HG03108 (cell line): Measurements from ENCODE around the gene MAST3.

ENCODE experiments used
- ATAC-seq: cut with Tn5 transposase; IDR thresholded peaks from one replicate; pipeline ENCODE4 v1.9.1; 2021; ENCODE audit warnings: moderate library complexity; ENCODE audit not compliant: unreplicated experiment

MAST3 gene

GRCh38 chr19:18135712-18136584 lies 38.4 kb downstream of the MAST3 start:
- no peak for ATAC-seq

- ATAC-seq: no peak
Observed at GRCh38 chr19:18137242-18137641, 39.7 kb downstream of the MAST3 start.

GRCh38 chr19:18137657-18138339 lies 40.2 kb downstream of the MAST3 start:
- no peak for ATAC-seq

DNA sequence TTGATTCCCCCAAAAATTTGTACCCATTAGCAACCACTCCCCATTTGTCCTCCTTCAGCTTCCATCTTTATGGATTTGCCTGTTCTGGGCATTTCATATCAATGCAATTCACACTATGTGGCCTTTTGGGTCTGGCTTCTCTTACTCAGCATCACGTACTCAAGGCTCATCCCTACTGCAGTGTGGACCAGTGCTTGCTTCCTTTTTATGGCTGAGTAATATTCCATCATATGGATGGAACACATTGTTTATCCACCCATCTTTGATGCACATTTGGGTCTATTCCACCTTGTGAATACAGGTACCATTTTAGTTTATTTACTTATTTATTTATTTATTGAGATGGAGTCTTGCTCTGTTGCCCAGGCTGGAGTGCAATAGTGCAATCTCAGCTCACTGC lies 42.9 kb downstream of the MAST3 start:
- no peak for ATAC-seq

GRCh38 chr19:18141031-18141430 lies 43.5 kb downstream of the MAST3 start:
- ATAC-seq: no peak

DNA sequence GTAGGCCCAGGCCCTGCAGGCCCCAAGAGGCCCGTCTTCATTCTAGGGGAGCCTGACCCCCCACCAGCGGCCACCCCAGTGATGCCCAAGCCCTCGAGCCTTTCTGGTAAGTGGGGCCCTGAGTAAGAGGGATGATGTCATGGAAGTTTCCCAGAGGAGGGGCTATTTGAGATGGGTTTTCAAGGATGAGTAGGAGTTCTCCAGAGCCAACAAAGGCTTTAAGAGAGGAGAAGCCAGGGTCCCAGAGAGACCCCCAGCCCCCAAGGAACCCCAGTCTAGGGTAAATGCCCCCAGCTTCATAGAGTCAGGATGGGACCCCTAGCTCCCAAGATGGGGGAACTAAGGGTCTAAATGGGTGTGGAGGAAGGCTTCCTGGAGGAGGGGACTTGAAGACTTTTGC lies 46.3 kb downstream of the MAST3 start:
- no peak for ATAC-seq

- no peak for ATAC-seq
Observed at GRCh38 chr19:18144361-18144760, 46.8 kb downstream of the MAST3 start.

GRCh38 chr19:18144906-18145305 lies 47.3 kb downstream of the MAST3 start:
- no peak for ATAC-seq

DNA sequence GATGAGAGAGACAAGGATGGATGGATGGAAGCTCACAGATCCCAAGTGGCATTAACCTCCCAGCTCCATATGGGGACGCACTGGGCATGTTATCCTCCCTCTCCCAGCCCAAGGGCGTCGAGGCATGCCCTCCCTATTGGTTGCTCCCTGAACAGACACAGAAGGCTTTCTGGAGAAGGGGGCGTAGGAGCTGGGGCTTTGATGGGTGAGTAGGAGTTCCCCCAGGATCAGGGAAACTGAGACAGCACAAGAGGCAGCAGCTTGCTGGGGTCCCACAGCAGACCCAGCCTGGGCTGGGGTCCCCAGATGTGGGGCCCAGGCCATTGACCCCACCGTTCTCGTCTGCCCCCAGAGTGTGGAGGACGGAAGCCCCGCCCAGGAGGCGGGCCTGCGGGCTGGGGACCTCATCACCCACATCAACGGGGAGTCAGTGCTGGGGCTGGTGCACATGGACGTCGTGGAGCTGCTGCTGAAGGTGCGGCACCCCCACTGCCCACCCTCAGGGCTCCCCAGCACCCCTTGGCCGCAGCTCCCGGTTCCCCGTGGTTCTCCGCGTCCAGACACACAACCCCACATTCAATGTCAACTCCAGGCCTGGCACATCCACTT lies 47.9 kb downstream of the MAST3 start:
- ATAC-seq: no peak

DNA sequence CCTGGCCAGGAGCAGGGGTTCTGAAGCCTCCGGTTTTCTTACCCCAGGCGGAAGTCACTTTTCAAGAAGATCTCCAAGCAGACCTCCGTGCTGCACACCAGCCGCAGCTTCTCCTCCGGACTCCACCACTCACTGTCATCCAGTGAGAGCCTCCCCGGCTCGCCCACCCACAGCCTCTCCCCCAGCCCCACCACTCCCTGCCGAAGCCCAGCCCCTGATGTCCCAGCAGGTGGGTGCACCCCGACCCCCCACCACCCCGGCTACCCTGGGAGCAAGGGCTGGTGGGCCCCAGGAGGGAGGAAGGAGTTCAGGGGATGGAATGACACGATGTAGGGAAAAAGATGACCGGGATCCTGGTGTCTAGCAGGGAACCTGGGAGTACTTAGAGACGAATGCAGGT lies 49.8 kb downstream of the MAST3 start:
- no peak for ATAC-seq

DNA sequence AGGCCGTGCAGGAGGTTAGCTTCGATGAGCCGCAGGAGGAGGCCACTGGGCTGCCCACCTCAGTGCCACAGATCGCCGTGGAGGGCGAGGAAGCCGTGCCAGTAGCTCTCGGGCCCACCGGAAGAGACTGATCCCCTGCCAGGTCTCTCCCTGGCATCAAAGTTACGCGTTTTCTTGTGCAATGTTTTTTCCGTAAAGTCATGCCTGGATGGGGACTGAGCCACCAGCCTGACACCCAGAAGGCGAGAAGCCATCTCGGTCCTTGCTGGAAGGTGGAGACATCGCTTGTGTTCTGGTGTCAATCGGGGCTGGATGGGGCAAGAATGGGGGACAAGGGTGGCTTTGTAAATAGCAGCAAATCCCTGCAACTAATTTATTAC lies 52.0 kb downstream of the MAST3 start:
- no peak for ATAC-seq

DNA sequence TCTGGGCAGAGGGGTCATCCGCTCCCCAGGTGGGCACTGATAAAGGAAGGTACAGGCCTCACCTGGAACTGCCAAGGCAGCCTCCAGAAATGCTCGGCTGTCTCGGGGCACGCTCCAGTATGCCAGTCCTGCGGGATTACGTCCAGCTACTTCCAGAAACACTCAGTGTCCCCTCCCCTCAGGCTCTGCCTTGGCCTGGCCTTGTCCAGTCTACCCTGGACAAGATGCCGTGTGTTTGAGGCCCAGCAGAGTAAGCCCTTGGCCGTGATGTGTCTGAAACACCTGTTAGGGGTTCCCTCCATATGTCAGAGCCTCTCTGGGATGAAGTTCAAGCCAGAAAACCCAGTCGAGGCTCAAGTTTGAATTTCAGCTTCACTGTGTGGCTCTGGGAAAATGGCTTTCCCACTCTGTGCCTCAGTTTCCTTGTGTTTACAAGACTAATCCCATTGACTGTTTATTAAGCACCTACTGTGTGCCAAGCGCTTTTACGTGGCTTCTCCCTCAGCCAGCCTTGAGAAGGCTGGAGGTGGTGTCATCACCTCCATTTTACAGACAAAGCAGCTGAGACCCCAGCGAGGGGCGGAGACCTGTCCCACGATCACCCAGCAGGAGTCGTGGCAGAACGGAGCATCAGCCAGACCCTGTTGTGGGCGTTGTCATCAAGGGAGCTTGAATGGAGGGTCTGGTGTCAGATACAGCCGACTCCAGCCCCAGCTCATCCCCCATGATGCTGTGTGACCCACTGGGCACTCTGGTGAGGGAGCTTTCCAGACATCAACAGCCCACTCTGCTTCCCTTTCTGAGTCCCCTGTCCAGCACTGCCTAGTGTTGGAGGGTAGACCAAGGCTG lies 53.4 kb downstream of the MAST3 start:
- no peak for ATAC-seq

GRCh38 chr19:18152442-18152816 lies 54.9 kb downstream of the MAST3 start:
- peak; percentile 65 for ATAC-seq

DNA sequence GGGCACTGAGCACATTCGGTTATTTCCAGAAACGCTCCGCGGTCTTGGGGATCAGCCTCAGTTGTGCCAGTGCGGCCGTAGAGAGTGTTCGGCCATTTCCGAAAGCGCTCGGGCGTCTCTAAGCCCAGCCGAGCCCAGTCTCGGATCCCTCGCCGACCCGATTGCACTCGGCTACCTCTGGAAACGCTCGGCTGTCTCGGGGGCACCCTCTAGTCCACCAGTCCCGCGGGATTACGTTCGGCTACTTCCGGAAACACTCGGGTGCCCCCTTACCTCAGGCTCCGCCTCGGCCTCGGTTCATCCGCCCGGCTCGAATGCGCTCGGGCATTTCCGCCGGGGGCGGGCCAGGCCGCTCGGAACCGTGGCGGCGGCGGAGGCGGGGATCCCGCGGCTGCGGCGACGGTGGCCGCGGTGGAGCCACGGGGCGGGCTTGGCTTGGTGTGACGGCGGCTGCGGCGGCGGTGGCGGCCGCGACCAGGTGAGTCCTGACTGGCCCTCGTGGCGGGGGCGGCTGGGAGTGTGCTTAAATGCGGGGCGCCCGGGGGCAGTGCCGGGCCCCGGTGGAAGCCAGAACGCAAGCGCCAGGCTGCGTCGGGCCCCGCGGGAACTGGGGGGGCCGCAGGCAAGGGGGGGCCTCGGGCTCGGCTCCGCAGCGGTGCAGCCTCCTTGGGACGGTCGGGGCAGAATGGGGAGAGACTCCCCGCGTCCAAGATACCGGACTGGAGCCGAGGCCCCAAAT lies 55.4 kb downstream of the MAST3 start, which contains the start of gene PIK3R2:
Gene PIK3R2, plus strand, starts transcription at position 347 of the 739 bp plus-strand sequence. CDS start 2,717 bp downstream, outside the sequence.
- peak; percentile 66 for ATAC-seq

DNA sequence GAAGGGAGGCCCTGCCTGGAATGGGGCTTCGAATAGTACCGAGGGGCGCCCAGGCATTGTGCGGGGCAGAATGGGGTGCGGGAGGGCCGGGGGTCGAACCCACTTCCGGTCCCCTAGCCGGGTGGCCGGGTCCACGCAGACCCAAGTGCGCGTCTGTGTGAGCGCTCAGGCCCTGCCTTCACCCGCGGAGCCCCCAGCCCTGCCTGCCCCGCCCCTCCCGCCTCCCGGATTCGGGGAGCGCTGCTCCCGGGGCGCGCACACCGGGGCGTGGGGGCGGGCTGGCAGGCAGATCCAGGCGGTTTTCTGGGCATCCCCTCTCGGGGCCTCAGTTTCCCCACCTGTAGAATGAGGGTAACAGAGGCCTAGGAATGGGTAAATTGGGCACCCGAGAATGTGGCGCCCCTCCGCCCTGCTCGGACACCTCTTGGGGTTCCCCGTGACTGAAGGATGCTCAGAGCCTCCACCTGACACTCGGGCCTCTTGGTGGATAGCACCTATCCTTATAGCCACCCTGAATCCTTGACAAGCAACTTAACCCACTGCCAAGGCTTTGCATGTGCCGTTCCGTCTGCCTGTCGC lies 56.1 kb downstream of the MAST3 start:
- no peak for ATAC-seq

DNA sequence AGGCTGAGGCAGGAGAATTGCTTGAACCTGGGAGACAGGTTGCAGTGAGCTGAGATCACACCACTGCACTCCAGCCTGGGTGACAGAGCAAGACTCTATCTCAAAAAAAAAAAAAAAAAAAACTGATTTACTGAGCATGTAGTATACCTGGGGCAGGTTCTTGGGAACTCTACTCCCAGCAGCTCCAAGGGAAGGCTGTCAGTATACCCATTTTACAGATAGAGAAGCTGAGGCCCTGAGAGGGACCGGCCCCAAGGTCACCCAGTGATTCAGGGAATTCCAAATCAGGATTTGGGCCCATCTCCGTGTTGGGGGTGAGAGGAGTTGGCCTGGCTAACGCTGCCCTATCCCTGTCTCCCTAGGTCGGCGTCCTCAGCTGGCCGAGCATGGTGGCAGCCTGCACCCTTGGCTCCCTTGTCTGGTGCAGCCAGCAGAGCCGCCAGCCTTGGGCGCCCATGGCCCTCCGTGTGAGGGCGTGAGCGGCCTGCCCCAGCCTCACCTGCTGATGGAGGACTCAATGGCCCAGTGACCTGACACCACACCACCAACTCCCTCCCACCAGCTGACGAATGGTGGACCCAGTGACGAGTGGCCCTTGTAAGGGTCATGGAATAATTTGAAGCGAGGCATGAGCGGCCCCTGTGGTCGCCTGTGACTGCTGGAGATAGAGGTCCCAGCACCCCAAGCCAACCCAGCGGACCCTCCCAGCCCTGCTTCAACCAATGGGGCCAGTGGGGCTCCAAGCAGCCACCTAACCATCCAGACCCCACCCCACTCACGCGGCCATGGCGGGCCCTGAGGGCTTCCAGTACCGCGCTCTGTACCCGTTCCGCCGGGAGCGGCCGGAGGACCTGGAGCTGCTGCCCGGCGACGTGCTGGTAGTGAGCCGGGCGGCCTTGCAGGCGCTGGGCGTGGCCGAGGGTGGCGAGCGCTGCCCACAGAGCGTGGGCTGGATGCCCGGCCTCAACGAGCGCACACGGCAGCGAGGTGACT lies 57.8 kb downstream of the MAST3 start:
- no peak for ATAC-seq

DNA sequence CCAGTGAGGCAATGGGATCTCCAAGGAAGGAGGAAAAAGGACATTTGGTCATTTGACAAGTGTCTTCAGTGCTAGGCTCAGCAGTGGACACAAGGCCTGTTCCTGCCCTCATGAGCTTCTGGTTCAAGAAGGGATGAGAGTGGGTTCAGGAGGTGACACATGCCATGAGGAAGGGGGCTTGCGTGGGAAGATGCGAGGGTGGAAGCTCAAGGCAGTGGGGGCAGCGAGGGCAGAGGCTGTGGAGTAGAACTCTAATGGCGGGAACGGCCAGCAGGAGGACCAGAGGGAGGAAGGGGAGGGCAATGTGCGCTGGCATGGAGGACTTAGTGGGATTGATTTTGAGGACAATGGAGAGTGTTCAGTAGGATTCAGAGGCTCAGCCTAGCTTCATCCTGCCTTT lies 58.7 kb downstream of the MAST3 start:
- ATAC-seq: no peak

DNA sequence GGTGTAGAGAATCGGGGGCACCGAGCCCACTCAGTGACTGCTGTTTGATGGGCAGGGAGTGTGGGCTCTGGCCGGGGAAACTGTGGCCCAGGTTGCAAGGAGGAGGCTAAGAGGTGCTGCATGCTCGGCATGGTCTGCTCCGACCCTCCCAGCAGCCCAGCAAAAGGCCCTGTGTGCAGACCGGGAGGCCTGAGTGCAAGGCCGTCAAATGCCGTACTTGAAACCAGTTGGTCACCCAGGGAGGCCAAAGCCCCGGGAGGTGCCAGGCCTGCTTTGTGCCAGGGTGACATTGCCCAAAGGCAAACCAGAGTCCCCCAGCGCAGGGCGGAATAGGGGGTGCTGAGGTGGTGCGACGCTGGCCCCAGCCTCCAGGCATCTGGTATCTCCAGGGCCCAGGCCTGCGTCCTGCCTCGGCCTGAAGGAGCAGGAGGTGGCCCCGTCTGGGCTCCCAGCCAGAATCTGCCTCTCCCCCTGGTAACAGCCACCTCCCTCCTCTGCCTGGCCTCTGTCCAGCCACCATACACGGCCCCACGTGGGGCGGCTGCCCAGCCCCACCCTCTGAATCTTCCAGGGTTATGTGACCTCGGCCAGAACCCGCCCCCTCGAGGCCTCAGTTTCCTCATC lies 59.4 kb downstream of the MAST3 start:
- no peak for ATAC-seq
